ENCODE data around the gene PELO. TPM values are rescaled to one million over a fixed set of nuclear protein-coding genes. Genes with fewer than 3 reads are reported as not detected.

PELO gene
- total RNA-seq, 1 donor from 2014 or later = 134 TPM

GRCh38 chr5:52794519-52794918, 6.8 kb downstream of the PELO start:
- Mint-ChIP-seq H3K36me3 (ENCODE audit: low read depth) (peaks cover 13% of the 10 kb centered on the region), H3K27ac (ENCODE audit: unreplicated experiment) (no peak overlapping the region), H3K4me1 (ENCODE audit: low read depth) (peaks cover 90% of the 10 kb centered on the region), H3K27me3 (ENCODE audit: low read depth) (no peaks in the 10 kb centered on the region), H3K4me3 (ENCODE audit: unreplicated experiment) (peak overlapping the region; percentile 3), H3K9me3 (ENCODE audit: low read depth) (no peaks in the 10 kb centered on the region)
- TF ChIP-seq CTCF (IDR thresholded peaks at IDR 0.05) = no peak
- no peak for DNase-seq (ENCODE audit: low spot score)

GRCh38 chr5:52796031-52796430, 8.3 kb downstream of the PELO start:
- no peak for DNase-seq (ENCODE audit: low spot score)
- H3K36me3 Mint-ChIP-seq (ENCODE audit: low read depth) = peaks cover 12% of the 10 kb centered on the region
- H3K27me3 Mint-ChIP-seq (ENCODE audit: low read depth) = no peaks in the 10 kb centered on the region
- peak overlapping the region; percentile 63 for H3K27ac Mint-ChIP-seq (ENCODE audit: unreplicated experiment)
- no peaks in the 10 kb centered on the region for H3K9me3 Mint-ChIP-seq (ENCODE audit: low read depth)
- peaks cover 83% of the 10 kb centered on the region for H3K4me1 Mint-ChIP-seq (ENCODE audit: low read depth)
- no peak for TF ChIP-seq CTCF (IDR thresholded peaks at IDR 0.05)
- no peak overlapping the region for H3K4me3 Mint-ChIP-seq (ENCODE audit: unreplicated experiment)

GRCh38 chr5:52796516-52797103, 8.9 kb downstream of the PELO start:
- no peaks in the 10 kb centered on the region for H3K27me3 Mint-ChIP-seq (ENCODE audit: low read depth)
- no peak for DNase-seq (ENCODE audit: low spot score)
- TF ChIP-seq CTCF (IDR thresholded peaks at IDR 0.05) = no peak
- peak overlapping the region; percentile 98 for H3K27ac Mint-ChIP-seq (ENCODE audit: unreplicated experiment)
- no peaks in the 10 kb centered on the region for H3K9me3 Mint-ChIP-seq (ENCODE audit: low read depth)
- peaks cover 17% of the 10 kb centered on the region for H3K36me3 Mint-ChIP-seq (ENCODE audit: low read depth)
- peaks cover 78% of the 10 kb centered on the region for H3K4me1 Mint-ChIP-seq (ENCODE audit: low read depth)
- no peak overlapping the region for H3K4me3 Mint-ChIP-seq (ENCODE audit: unreplicated experiment)

- peaks cover 60% of the 10 kb centered on the region for H3K4me1 Mint-ChIP-seq (ENCODE audit: low read depth)
- TF ChIP-seq CTCF (IDR thresholded peaks at IDR 0.05) = no peak
Observed at GRCh38 chr5:52798938-52799337, 11.2 kb downstream of the PELO start.

GRCh38 chr5:52799358-52799982, 11.8 kb downstream of the PELO start:
- Mint-ChIP-seq H3K4me1 (ENCODE audit: low read depth) (peaks cover 63% of the 10 kb centered on the region), H3K27me3 (ENCODE audit: low read depth) (no peaks in the 10 kb centered on the region), H3K36me3 (ENCODE audit: low read depth) (peaks cover 28% of the 10 kb centered on the region), H3K4me3 (ENCODE audit: unreplicated experiment) (peak overlapping the region; percentile 90), H3K9me3 (ENCODE audit: low read depth) (no peaks in the 10 kb centered on the region), H3K27ac (ENCODE audit: unreplicated experiment) (peak overlapping the region; percentile 98)
- peak; percentile 41 for DNase-seq (ENCODE audit: low spot score)
- no peak for TF ChIP-seq CTCF (IDR thresholded peaks at IDR 0.05)

More at GRCh38 chr5:52798938-52799337, 11.2 kb downstream of the PELO start:
- DNase-seq (ENCODE audit: low spot score) = no peak
- Mint-ChIP-seq H3K27ac (ENCODE audit: unreplicated experiment) (peak overlapping the region; percentile 98), H3K36me3 (ENCODE audit: low read depth) (peaks cover 24% of the 10 kb centered on the region), H3K4me3 (ENCODE audit: unreplicated experiment) (peak overlapping the region; percentile 90), H3K9me3 (ENCODE audit: low read depth) (no peaks in the 10 kb centered on the region), H3K27me3 (ENCODE audit: low read depth) (no peaks in the 10 kb centered on the region)
